ENCODE measurements around the gene PTBP3.

GRCh38 chr9:112249277-112249676 is 84.1 kb downstream of the PTBP3 start:
- TF ChIP-seq CTCF (conservative IDR thresholded peaks at IDR 0.05; ENCODE audit: low read length) (no peak), EZH2phosphoT487 (IDR thresholded peaks at IDR 0.05; ENCODE audit: borderline replicate concordance) (no peak)

Measured in Loucy (cell line).